ENCODE data around the gene SLC25A25.
"Not testable (repeated sequence)": the region's sequence is repeated elsewhere in the genome, so short reads cannot be mapped to it uniquely, and the experiment has no call there.

SLC25A25 gene

GRCh38 chr9:128127990-128128835, 60.2 kb downstream of the SLC25A25 start:
- H3K4me2 ChIP-seq (ENCODE audit: low read length): peak overlapping the region; percentile 97
- H3K4me3 ChIP-seq (ENCODE audit: low read length): peak overlapping the region; percentile 95
- peaks cover 21% of the 10 kb centered on the region for H3K27me3 ChIP-seq (ENCODE audit: control insufficient read depth, insufficient read depth, low read length)
- peak overlapping the region; percentile 96 for H3K9ac ChIP-seq (ENCODE audit: low read depth, low read length)
- peaks cover 15% of the 10 kb centered on the region for H3K4me1 ChIP-seq (ENCODE audit: control insufficient read depth, insufficient read depth, low read length)
- no peaks in the 10 kb centered on the region for H3K9me3 ChIP-seq (replicated peaks; ENCODE audit: low read length)
- peaks cover 12% of the 10 kb centered on the region for H3K36me3 ChIP-seq (ENCODE audit: insufficient read depth, low read length)

DNA sequence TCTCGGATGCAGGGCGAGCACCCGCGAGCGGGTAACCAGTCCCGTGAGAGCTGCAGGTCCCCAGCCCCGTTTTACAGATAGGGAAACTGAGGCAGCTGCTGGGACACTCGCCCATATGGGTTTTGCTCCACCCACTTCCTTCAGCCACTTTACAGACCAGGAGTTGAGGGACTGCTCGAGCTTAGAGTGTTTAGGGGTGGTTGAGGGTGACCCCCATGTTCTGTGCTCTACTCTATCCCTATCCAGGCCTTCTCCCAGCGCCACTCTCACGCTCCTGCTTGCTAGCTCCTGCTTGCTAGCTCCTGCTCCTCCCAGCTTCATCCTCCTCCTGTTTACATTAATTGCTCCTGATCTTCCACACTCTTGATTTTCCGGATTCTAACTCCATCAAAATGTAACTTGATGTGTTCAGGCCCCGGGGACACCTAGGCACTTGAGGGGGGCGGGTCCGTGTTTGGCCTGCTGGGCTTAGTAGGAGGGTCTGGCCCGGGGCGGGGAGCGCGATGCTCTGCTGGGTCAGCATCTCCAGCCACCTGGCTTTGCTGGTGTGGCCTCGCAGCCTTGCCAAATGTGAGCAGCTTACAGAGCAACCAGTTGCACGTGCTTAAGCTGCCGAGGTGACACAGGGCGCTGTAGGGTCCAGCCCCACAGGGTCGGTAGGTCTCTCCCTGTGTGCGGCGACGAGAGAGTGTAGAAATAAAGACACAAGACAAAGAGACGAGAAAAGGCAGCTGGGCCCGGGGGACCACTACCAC, 61.0 kb downstream of the SLC25A25 start:
- H3K9ac ChIP-seq (ENCODE audit: low read depth, low read length): peak overlapping the region; percentile 96

DNA sequence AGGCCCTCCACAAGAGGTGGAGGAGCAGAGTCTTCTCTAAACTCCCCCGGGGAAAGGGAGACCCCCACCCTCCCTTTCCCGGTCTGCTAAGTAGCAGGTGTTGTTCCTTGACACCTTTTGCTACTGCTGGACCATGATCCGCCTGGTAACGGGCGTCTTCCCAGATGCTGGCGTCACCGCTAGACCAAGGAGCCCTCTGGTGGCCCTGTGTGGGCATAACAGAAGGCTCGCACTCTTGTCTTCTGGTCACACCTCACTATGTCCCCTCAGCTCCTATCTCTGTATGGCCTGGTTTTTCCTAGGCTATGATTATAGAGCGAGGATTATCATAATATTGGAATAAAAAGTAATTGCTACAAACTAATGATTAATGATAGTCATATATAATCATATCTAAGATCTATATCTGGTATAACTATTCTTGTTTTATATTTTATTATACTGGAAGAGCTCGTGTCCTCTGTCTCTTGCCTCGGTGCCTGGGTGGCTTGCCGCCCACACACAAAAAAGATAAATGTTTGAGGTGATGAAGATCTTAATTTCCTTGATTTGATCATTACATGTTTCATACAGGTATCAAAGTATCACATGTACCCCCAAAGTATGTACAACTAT, 62.1 kb downstream of the SLC25A25 start:
- not testable (repeated sequence) for H3K36me3 ChIP-seq (ENCODE audit: insufficient read depth, low read length); H3K4me2 ChIP-seq (ENCODE audit: low read length); H3K9me3 ChIP-seq (replicated peaks; ENCODE audit: low read length); H3K4me3 ChIP-seq (ENCODE audit: low read length); H3K9ac ChIP-seq (ENCODE audit: low read depth, low read length)
- peaks cover 15% of the 10 kb centered on the region for H3K4me1 ChIP-seq (ENCODE audit: control insufficient read depth, insufficient read depth, low read length)
- H3K27me3 ChIP-seq (ENCODE audit: control insufficient read depth, insufficient read depth, low read length): peaks cover 29% of the 10 kb centered on the region

More for the DNA sequence above, 61.0 kb downstream of the SLC25A25 start:
- Histone ChIP-seq H3K27me3 (ENCODE audit: control insufficient read depth, insufficient read depth, low read length) (peaks cover 29% of the 10 kb centered on the region), H3K4me1 (ENCODE audit: control insufficient read depth, insufficient read depth, low read length) (peaks cover 15% of the 10 kb centered on the region), H3K4me3 (ENCODE audit: low read length) (peak overlapping the region; percentile 95), H3K4me2 (ENCODE audit: low read length) (peak overlapping the region; percentile 97), H3K36me3 (ENCODE audit: insufficient read depth, low read length) (peaks cover 7% of the 10 kb centered on the region), H3K9me3 (replicated peaks; ENCODE audit: low read length) (no peaks in the 10 kb centered on the region)

DNA sequence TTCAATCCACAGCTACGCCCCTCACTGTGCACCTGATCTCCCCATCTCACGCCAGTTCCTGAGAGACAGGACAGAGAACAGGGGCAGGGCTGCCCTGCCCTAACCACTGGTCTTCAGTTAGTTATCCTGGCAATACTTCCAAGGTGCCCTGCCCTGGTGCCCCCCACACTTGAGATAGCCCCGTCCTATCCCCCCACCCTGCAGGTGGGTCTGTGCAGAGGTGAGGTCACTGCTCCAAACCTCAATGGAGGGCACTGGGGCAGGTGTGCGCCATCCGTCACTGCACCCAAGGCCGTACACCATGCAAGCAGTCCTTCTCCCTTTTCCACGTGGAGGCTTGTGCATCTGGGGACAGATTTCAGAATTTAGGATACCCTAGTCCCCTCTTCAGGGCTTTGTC, 62.6 kb downstream of the SLC25A25 start:
- H3K4me2 ChIP-seq (ENCODE audit: low read length); H3K36me3 ChIP-seq (ENCODE audit: insufficient read depth, low read length); H3K9me3 ChIP-seq (replicated peaks; ENCODE audit: low read length); H3K9ac ChIP-seq (ENCODE audit: low read depth, low read length); H3K4me3 ChIP-seq (ENCODE audit: low read length): not testable (repeated sequence)
- Histone ChIP-seq H3K27me3 (ENCODE audit: control insufficient read depth, insufficient read depth, low read length) (peaks cover 29% of the 10 kb centered on the region), H3K4me1 (ENCODE audit: control insufficient read depth, insufficient read depth, low read length) (peaks cover 12% of the 10 kb centered on the region)

- H3K36me3 ChIP-seq (ENCODE audit: insufficient read depth, low read length); H3K4me3 ChIP-seq (ENCODE audit: low read length); H3K4me1 ChIP-seq (ENCODE audit: control insufficient read depth, insufficient read depth, low read length); H3K9me3 ChIP-seq (replicated peaks; ENCODE audit: low read length); H3K4me2 ChIP-seq (ENCODE audit: low read length); H3K9ac ChIP-seq (ENCODE audit: low read depth, low read length): not testable (repeated sequence)
- H3K27me3 ChIP-seq (ENCODE audit: control insufficient read depth, insufficient read depth, low read length): peaks cover 29% of the 10 kb centered on the region
Measured at GRCh38 chr9:128131346-128131745, 63.3 kb downstream of the SLC25A25 start.

- not testable (repeated sequence) for H3K36me3 ChIP-seq (ENCODE audit: insufficient read depth, low read length); H3K4me3 ChIP-seq (ENCODE audit: low read length); H3K9ac ChIP-seq (ENCODE audit: low read depth, low read length); H3K4me1 ChIP-seq (ENCODE audit: control insufficient read depth, insufficient read depth, low read length); H3K9me3 ChIP-seq (replicated peaks; ENCODE audit: low read length); H3K4me2 ChIP-seq (ENCODE audit: low read length)
- peaks cover 29% of the 10 kb centered on the region for H3K27me3 ChIP-seq (ENCODE audit: control insufficient read depth, insufficient read depth, low read length)
Measured at GRCh38 chr9:128132139-128132538, 64.1 kb downstream of the SLC25A25 start.

- H3K27me3 ChIP-seq (ENCODE audit: control insufficient read depth, insufficient read depth, low read length): peaks cover 29% of the 10 kb centered on the region
- H3K4me3 ChIP-seq (ENCODE audit: low read length); H3K36me3 ChIP-seq (ENCODE audit: insufficient read depth, low read length); H3K4me2 ChIP-seq (ENCODE audit: low read length); H3K4me1 ChIP-seq (ENCODE audit: control insufficient read depth, insufficient read depth, low read length); H3K9me3 ChIP-seq (replicated peaks; ENCODE audit: low read length); H3K9ac ChIP-seq (ENCODE audit: low read depth, low read length): not testable (repeated sequence)
Measured at GRCh38 chr9:128135561-128135960, 67.5 kb downstream of the SLC25A25 start.

- Histone ChIP-seq H3K9me3 (replicated peaks; ENCODE audit: low read length) (no peaks in the 10 kb centered on the region), H3K27me3 (ENCODE audit: control insufficient read depth, insufficient read depth, low read length) (peaks cover 22% of the 10 kb centered on the region), H3K4me1 (ENCODE audit: control insufficient read depth, insufficient read depth, low read length) (peaks cover 7% of the 10 kb centered on the region), H3K4me3 (ENCODE audit: low read length) (no peak overlapping the region), H3K9ac (ENCODE audit: low read depth, low read length) (no peak overlapping the region), H3K36me3 (ENCODE audit: insufficient read depth, low read length) (no peaks in the 10 kb centered on the region), H3K4me2 (ENCODE audit: low read length) (no peak overlapping the region)
Measured at GRCh38 chr9:128136816-128137793, 69.1 kb downstream of the SLC25A25 start.

DNA sequence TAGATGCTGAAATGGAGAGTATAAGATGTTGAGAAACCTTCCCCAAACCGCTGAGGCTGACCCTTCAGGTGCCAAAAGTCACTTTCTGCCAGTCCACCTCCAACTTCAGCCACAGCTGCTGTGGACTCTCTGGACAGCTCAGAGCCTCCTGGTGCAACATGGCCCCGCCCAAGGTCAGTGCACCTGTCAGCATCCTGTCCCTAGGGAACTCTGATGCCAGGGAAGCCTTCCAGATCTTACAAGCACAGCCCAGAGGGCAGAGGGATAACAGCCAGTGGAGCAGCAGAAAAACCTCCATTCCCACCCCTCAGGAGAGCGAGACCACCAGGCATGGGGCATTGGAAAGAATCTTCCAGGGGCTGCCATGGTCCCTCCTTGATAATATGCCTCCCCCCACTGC, 70.0 kb downstream of the SLC25A25 start:
- Histone ChIP-seq H3K4me3 (ENCODE audit: low read length) (no peak overlapping the region), H3K4me2 (ENCODE audit: low read length) (no peak overlapping the region)

GRCh38 chr9:128139621-128140020, 71.6 kb downstream of the SLC25A25 start:
- Histone ChIP-seq H3K4me3 (ENCODE audit: low read length) (no peak overlapping the region), H3K4me1 (ENCODE audit: control insufficient read depth, insufficient read depth, low read length) (peaks cover 7% of the 10 kb centered on the region), H3K9me3 (replicated peaks; ENCODE audit: low read length) (no peaks in the 10 kb centered on the region), H3K27me3 (ENCODE audit: control insufficient read depth, insufficient read depth, low read length) (peaks cover 4% of the 10 kb centered on the region), H3K36me3 (ENCODE audit: insufficient read depth, low read length) (no peaks in the 10 kb centered on the region), H3K9ac (ENCODE audit: low read depth, low read length) (no peak overlapping the region), H3K4me2 (ENCODE audit: low read length) (no peak overlapping the region)

More for the DNA sequence above, 70.0 kb downstream of the SLC25A25 start:
- H3K36me3 ChIP-seq (ENCODE audit: insufficient read depth, low read length): no peaks in the 10 kb centered on the region
- H3K27me3 ChIP-seq (ENCODE audit: control insufficient read depth, insufficient read depth, low read length): peaks cover 14% of the 10 kb centered on the region
- H3K4me1 ChIP-seq (ENCODE audit: control insufficient read depth, insufficient read depth, low read length): peaks cover 7% of the 10 kb centered on the region
- H3K9me3 ChIP-seq (replicated peaks; ENCODE audit: low read length): no peaks in the 10 kb centered on the region
- no peak overlapping the region for H3K9ac ChIP-seq (ENCODE audit: low read depth, low read length)
